K562 (cell line): Measurements from ENCODE around the gene AP2M1. TPM values are rescaled to one million over a fixed set of nuclear protein-coding genes. Genes with fewer than 3 reads are reported as not detected.

Experiments
- CHD1 ChIP-seq: fragments of 200-600 bp; sonication (generic); IDR thresholded peaks from one replicate; pipeline ENCODE4 v1.6.1; 2012; ENCODE audit warnings: mild to moderate bottlenecking, moderate library complexity, low read length, inconsistent platforms
- CHD4 ChIP-seq: fragments of 200-600 bp; sonication (generic); IDR thresholded peaks from 3 replicates; pipeline ENCODE4 v1.6.1; 2012; ENCODE audit warnings: low read depth, mild to moderate bottlenecking, mixed read lengths, low read length, inconsistent platforms; ENCODE audit not compliant: insufficient read depth, insufficient replicate concordance, poor library complexity, severe bottlenecking
- DEAF1 ChIP-seq: fragments of 450-650 bp; formaldehyde crosslinking; IDR thresholded peaks from 2 replicates; pipeline ENCODE4 v1.4.0; 2020; ENCODE audit warnings: mild to moderate bottlenecking, moderate library complexity
- ETV1 ChIP-seq: fragments of 450-650 bp; conservative IDR thresholded peaks from 2 replicates; pipeline ENCODE4 v1.6.1; 2016; ENCODE audit warnings: missing genetic modification characterization, control low read depth, low read depth, missing compliant biosample characterization
- HNRNPK ChIP-seq: fragments of 200-400 bp; formaldehyde crosslinking; IDR thresholded peaks from one replicate; pipeline ENCODE4 v1.6.1; 2018; ENCODE audit warnings: mild to moderate bottlenecking, low read depth, low read length; ENCODE audit not compliant: poor library complexity, severe bottlenecking
- MYNN ChIP-seq, 2 experiments: sonication (generic); formaldehyde crosslinking in 1 of 2; IDR thresholded peaks; 2 replicates each; pipeline versions ENCODE4 v1.5.0 to v1.6.1; 2016 to 2020; ENCODE audit warnings: antibody characterized with exemption in 1 of 2, missing genetic modification reagents in 1 of 2
- NFE2 ChIP-seq: IDR thresholded peaks from 2 replicates; pipeline ENCODE4 v1.6.1; 2014; ENCODE audit warnings: antibody characterized with exemption, low read depth
- NR2F6 ChIP-seq: fragments of 450-650 bp; formaldehyde crosslinking; IDR thresholded peaks from 2 replicates; pipeline ENCODE4 v1.4.0; 2020; ENCODE audit warnings: mild to moderate bottlenecking
- NRF1 ChIP-seq, 2 experiments: fragments of 450-650 bp; IDR thresholded peaks in 1 of 2; conservative IDR thresholded peaks in 1 of 2; 2 replicates each; pipeline ENCODE4 v1.6.1; 2014; ENCODE audit warnings: mild to moderate bottlenecking in 2 of 2
- OTX1 ChIP-seq: fragments of 450-650 bp; formaldehyde crosslinking; IDR thresholded peaks from 2 replicates; pipeline ENCODE4 v1.4.0; 2022; ENCODE audit warnings: mild to moderate bottlenecking
- PHB ChIP-seq: fragments of 250-450 bp; sonication (Bioruptor Pico); IDR thresholded peaks from 2 replicates; pipeline ENCODE4 v1.5.0; 2021
- PHB2 ChIP-seq: fragments of 450-650 bp; IDR thresholded peaks from 2 replicates; pipeline ENCODE4 v1.6.1; 2017; ENCODE audit warnings: low read depth
- PHTF2 ChIP-seq: fragments of 250-450 bp; sonication (Bioruptor Pico); IDR thresholded peaks from 2 replicates; pipeline ENCODE4 v1.5.0; 2021; ENCODE audit warnings: mild to moderate bottlenecking
- RBM15 ChIP-seq: fragments of 200-400 bp; formaldehyde crosslinking; IDR thresholded peaks from 2 replicates; pipeline ENCODE4 v1.6.1; 2018; ENCODE audit warnings: mild to moderate bottlenecking, low read length, moderate library complexity; ENCODE audit not compliant: insufficient read depth
- SMAD3 ChIP-seq: fragments of 450-650 bp; formaldehyde crosslinking; conservative IDR thresholded peaks from 2 replicates; pipeline ENCODE4 v1.4.0; 2020; ENCODE audit warnings: mild to moderate bottlenecking
- SNRNP70 ChIP-seq: fragments of 200-400 bp; formaldehyde crosslinking; optimal IDR thresholded peaks from 2 replicates; pipeline ENCODE3; 2017; ENCODE audit warnings: low read depth, low read length
- STAT5A ChIP-seq: IDR thresholded peaks from 2 replicates; pipeline ENCODE4 v1.6.1; 2012; ENCODE audit warnings: low read length, inconsistent platforms, borderline replicate concordance
- TCF3 ChIP-seq: sonication (generic); formaldehyde crosslinking; IDR thresholded peaks from 2 replicates; pipeline ENCODE4 v1.4.0; 2020; ENCODE audit warnings: mild to moderate bottlenecking, missing genetic modification reagents
- TRIM25 ChIP-seq: fragments of 450-650 bp; IDR thresholded peaks from 2 replicates; pipeline ENCODE4 v1.7.0; 2016; ENCODE audit warnings: borderline replicate concordance
- ZNF134 ChIP-seq: fragments of 250-450 bp; sonication (Bioruptor Pico); conservative IDR thresholded peaks from 2 replicates; pipeline ENCODE4 v1.4.0; 2020
- ZNF140 ChIP-seq: fragments of 250-450 bp; sonication (Bioruptor Pico); IDR thresholded peaks from 2 replicates; pipeline ENCODE4 v1.8.0; 2021; ENCODE audit warnings: moderate library complexity, mild to moderate bottlenecking, inconsistent platforms
- ZNF253 ChIP-seq: fragments of 250-450 bp; sonication (Bioruptor Pico); conservative IDR thresholded peaks from 2 replicates; pipeline ENCODE4 v1.6.1; 2021; ENCODE audit warnings: mild to moderate bottlenecking
- ZNF41 ChIP-seq: fragments of 250-450 bp; sonication (Bioruptor Pico); conservative IDR thresholded peaks from 2 replicates; pipeline ENCODE4 v1.4.0; 2020; ENCODE audit warnings: mild to moderate bottlenecking
- ZNF511 ChIP-seq: sonication (generic); formaldehyde crosslinking; IDR thresholded peaks from 2 replicates; pipeline ENCODE4 v1.8.0; 2022; ENCODE audit warnings: mild to moderate bottlenecking, missing genetic modification reagents
- ZNF668 ChIP-seq: fragments of 250-450 bp; sonication (Bioruptor Pico); IDR thresholded peaks from 2 replicates; pipeline ENCODE4 v1.8.0; 2022; ENCODE audit warnings: mild to moderate bottlenecking, inconsistent platforms
- polyA plus RNA-seq, 8 experiments: library from polyadenylated mRNA; depleted of rRNA in 4 of 8; stranded (reverse) in 5 of 8; unstranded in 3 of 8; fragments of >200 nt; fragmentation: Nextera tagmentation in 2 of 8; fragmentation: Illumina TruSeq in 1 of 8; extraction: Ambion mirVana in 2 of 8; extraction: Trizol in 1 of 8; gene quantifications; 2 replicates each; pipeline versions ENCODE4 v1.2.1 to v1.2.3, GENCODE V29; 2011 to 2014; ENCODE audit warnings: inconsistent platforms in 1 of 8, missing spikeins in 1 of 8
- total RNA-seq, 7 experiments: library from RNA; depleted of rRNA in 6 of 7; stranded (reverse); fragments of >200 nt in 6 of 7; fragmentation: Illumina TruSeq in 2 of 7; extraction: Trizol in 2 of 7; gene quantifications; 2 replicates each; pipeline versions ENCODE4 v1.2.1 to v1.2.3, GENCODE V29; 2011 to 2021; ENCODE audit warnings: low replicate concordance in 1 of 7

AP2M1 gene
- total and polyA plus RNA-seq, 9 of the 15 experiments (the other 6 are each of a cell fraction or from before 2014, with no cell fraction given) = 118 to 505 (median 296) TPM

DNA sequence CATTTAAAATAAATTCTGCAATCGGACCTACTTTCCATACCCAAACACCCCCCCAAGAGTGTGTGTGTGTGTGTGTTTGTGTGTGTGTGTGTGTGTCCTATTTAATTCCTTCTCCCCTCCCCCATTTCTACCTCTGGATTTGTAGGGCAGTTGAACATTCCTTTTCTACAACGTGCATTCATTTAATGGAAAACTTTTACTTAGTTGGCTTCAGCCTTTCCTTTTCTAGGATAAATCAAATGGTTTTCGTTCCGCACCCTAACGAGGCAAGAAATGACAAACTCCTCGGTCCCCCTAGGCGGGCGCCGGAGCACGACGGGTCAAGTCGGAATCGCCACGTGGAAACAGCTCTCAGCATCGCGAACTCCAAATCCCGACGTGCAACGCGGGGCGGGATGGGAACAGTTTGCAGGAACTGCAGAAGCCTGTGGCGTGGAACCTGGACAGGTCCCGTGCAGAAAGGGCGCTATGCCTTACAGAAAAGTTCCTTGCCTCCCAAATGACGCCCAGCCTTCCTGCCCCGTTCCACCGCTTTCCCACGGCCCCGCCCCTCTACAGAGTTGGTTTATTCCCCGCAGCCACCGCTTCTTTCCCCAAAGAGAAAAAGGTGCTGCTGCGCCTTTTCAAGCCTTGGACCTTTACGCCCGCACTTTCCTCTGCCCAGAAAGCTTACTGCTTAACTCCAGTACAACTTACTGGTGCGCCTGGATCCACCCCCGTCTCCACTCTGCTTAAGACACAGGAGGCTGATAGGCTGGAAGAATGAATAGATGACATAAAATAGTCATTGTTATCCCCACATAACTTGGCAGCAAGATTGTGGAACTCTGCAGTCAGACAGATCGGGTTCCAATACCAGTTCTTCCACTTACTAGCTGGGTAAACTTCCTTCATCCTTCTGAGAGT lies 40.6 kb upstream of the AP2M1 start (continued):
- TF ChIP-seq MYNN (IDR thresholded peaks at IDR 0.05) = no peak
- TF ChIP-seq MYNN (CRISPR knock-in tag; IDR thresholded peaks at IDR 0.05) = no peak
- TF ChIP-seq ZNF253 = no peak
- TF ChIP-seq STAT5A = no peak
- TF ChIP-seq NR2F6 (CRISPR knock-in tag) = no peak
- no peak for TF ChIP-seq ZNF41
- TF ChIP-seq TRIM25 = no peak
- no peak for TF ChIP-seq PHB2
- TF ChIP-seq OTX1 (CRISPR knock-in tag) = no peak
- no peak for TF ChIP-seq SNRNP70
- TF ChIP-seq HNRNPK = no peak
- no peak for TF ChIP-seq ZNF134
- TF ChIP-seq PHB = no peak
- TF ChIP-seq ZNF511 (CRISPR knock-in tag) = no peak; the same call in 1 of the 2 replicates
- no peak for TF ChIP-seq DEAF1 (CRISPR knock-in tag)
- no peak; the same call in 1 of the 2 replicates for TF ChIP-seq ETV1 (tag)
- peak; percentile 18 to 44; a peak in 2 of 4 replicates for TF ChIP-seq NRF1 (conservative IDR thresholded peaks at IDR 0.05 in 1 of 2, IDR thresholded peaks at IDR 0.05 in 1 of 2)
- TF ChIP-seq PHTF2 (CRISPR knock-in tag) = no peak
- TF ChIP-seq CHD4 = no peak
- TF ChIP-seq SMAD3 (CRISPR knock-in tag) = no peak
- no peak; the same call in 1 of the 2 replicates for TF ChIP-seq TCF3 (CRISPR knock-in tag)
- no peak for TF ChIP-seq RBM15
- no peak for TF ChIP-seq CHD1
- no peak for TF ChIP-seq ZNF668 (CRISPR knock-in tag)
- TF ChIP-seq NFE2 = no peak
- no peak for TF ChIP-seq ZNF140
